Keratinocyte (primary cell): Measurements from ENCODE around the gene NR0B1. TPM values are rescaled to one million over a fixed set of nuclear protein-coding genes. Genes with fewer than 3 reads are reported as not detected.
A peak's percentile ranks its signal among the peaks of the same experiment; 100 is the strongest.

Experiments used
- DNase-seq: peaks from one replicate; pipeline ENCODE4 v3.0.0-alpha.2; 2011; ENCODE audit warnings: low read depth, missing footprints, low spot score
- FAIRE-seq: peaks from 2 replicates; lab custom pipeline; 2011; peaks lifted over from hg19 to GRCh38; lab: Jason Lieb, UNC
- H2AFZ ChIP-seq: 2 replicates; pipeline ENCODE4 v1.6.0; 2012; ENCODE audit warnings: low read length, control low read depth, inconsistent platforms; ENCODE audit not compliant: control insufficient read depth
- H3K27ac ChIP-seq: 2 replicates; pipeline ENCODE4 v1.5.1; 2011; ENCODE audit warnings: low read length; ENCODE audit not compliant: control insufficient read depth, insufficient read depth
- H3K27me3 ChIP-seq: 3 replicates; pipeline ENCODE4 v1.6.0; 2011; ENCODE audit warnings: low read length; ENCODE audit not compliant: control insufficient read depth, insufficient read depth; ENCODE audit errors: extremely low read depth
- H3K36me3 ChIP-seq, 2 experiments: 2 replicates in 1 of 2; 3 replicates in 1 of 2; pipeline ENCODE4 v1.5.1; 2011; ENCODE audit warnings: low read length in 2 of 2, mild to moderate bottlenecking in 1 of 2; ENCODE audit not compliant: control insufficient read depth in 2 of 2, insufficient read depth in 2 of 2; ENCODE audit errors: extremely low read depth in 1 of 2
- H3K4me1 ChIP-seq: 3 replicates; pipeline ENCODE4 v1.5.1; 2011; ENCODE audit warnings: low read length; ENCODE audit not compliant: control insufficient read depth, insufficient read depth; ENCODE audit errors: extremely low read depth
- H3K4me2 ChIP-seq: 3 replicates; pipeline ENCODE4 v1.6.0; 2011; ENCODE audit warnings: low read depth, low read length; ENCODE audit not compliant: control insufficient read depth, insufficient read depth; ENCODE audit errors: extremely low read depth
- H3K4me3 ChIP-seq, 3 experiments: fragments of 200-600 bp in 1 of 3; sonication (generic) in 1 of 3; 2 replicates in 2 of 3; 3 replicates in 1 of 3; pipeline ENCODE4 v1.5.1; 2011 to 2016; ENCODE audit warnings: low read length in 3 of 3, mild to moderate bottlenecking in 3 of 3, control low read depth in 2 of 3, inconsistent platforms in 1 of 3, low read depth in 1 of 3, mixed read lengths in 1 of 3, mixed run types in 1 of 3, moderate library complexity in 1 of 3; ENCODE audit not compliant: control insufficient read depth in 2 of 3, insufficient read depth in 2 of 3; ENCODE audit errors: extremely low read depth in 1 of 3
- H3K79me2 ChIP-seq: 2 replicates; pipeline ENCODE4 v1.6.0; 2012; ENCODE audit warnings: low read length; ENCODE audit not compliant: control insufficient read depth, insufficient read depth
- H3K9ac ChIP-seq: 3 replicates; pipeline ENCODE4 v1.6.0; 2011; ENCODE audit warnings: low read length; ENCODE audit not compliant: control insufficient read depth, insufficient read depth; ENCODE audit errors: extremely low read depth
- H3K9me1 ChIP-seq: 3 replicates; pipeline ENCODE4 v1.6.0; 2011; ENCODE audit warnings: low read length; ENCODE audit not compliant: control insufficient read depth, insufficient read depth; ENCODE audit errors: extremely low read depth
- H3K9me3 ChIP-seq: 2 replicates; pipeline ENCODE4 v1.5.1; 2012; ENCODE audit warnings: low read depth, low read length; ENCODE audit not compliant: control insufficient read depth
- H4K20me1 ChIP-seq: 3 replicates; pipeline ENCODE4 v1.6.0; 2011; ENCODE audit warnings: low read length; ENCODE audit not compliant: control insufficient read depth, insufficient read depth; ENCODE audit errors: extremely low read depth
- CTCF ChIP-seq, 3 experiments: IDR thresholded peaks in 1 of 3; conservative IDR thresholded peaks in 1 of 3; optimal IDR thresholded peaks in 1 of 3; 2 replicates in 2 of 3; 3 replicates in 1 of 3; pipeline versions ENCODE3 to v1.5.1; 2011; ENCODE audit warnings: low read length in 3 of 3, mild to moderate bottlenecking in 3 of 3, moderate library complexity in 2 of 3, control low read depth in 1 of 3, inconsistent platforms in 1 of 3; ENCODE audit not compliant: insufficient read depth in 2 of 3; ENCODE audit errors: extremely low read depth in 1 of 3
- EZH2 ChIP-seq: IDR thresholded peaks from one replicate; pipeline ENCODE4 v1.6.1; 2012; ENCODE audit warnings: inconsistent platforms, mild to moderate bottlenecking, low read length, moderate library complexity
- dilution Hi-C: fragments of 300-500 bp; cut with MboI; formaldehyde crosslinking; loops from one replicate; pipeline ENCODE4 v1.7.0; 2020; ENCODE audit warnings: low sequenced_read_pairs; ENCODE audit not compliant: extremely low pct_ligation_motif_present
- polyA minus RNA-seq, 3 experiments: library from RNA; depleted of rRNA, polyadenylated mRNA; stranded (reverse); fragments of >200 nt; gene quantifications; 1 replicate in 1 of 3; 2 replicates in 1 of 3; 3 replicates in 1 of 3; pipeline ENCODE4 v1.2.3, GENCODE V29; 2011
- polyA plus RNA-seq, 5 experiments: library from polyadenylated mRNA; depleted of rRNA in 3 of 5; stranded (reverse) in 3 of 5; stranded (forward) in 1 of 5; unstranded in 1 of 5; fragments of >200 nt; gene quantifications; 1 replicate in 1 of 5; 2 replicates in 3 of 5; 3 replicates in 1 of 5; pipeline versions ENCODE4 v1.2.1 to v1.2.3, GENCODE V29; 2011 to 2012; ENCODE audit warnings: missing spikeins in 2 of 5, low read depth in 1 of 5, low replicate concordance in 1 of 5

NR0B1 gene
- polyA plus RNA-seq (not detected in 3 replicates), polyA minus RNA-seq (not detected in 3 replicates)
- not detected for polyA plus RNA-seq (2011; ENCODE audit: low read depth)
- not detected in 2 replicates for polyA plus RNA-seq (2011; cell fraction: cytosol; rRNA removed)
- not detected in 2 replicates for polyA plus RNA-seq (2011; cell fraction: nucleus; rRNA removed)
- polyA plus RNA-seq (2012; ENCODE audit: low replicate concordance), result not detected in 2 replicates
- polyA minus RNA-seq (2011; cell fraction: cytosol; rRNA and poly(A)+ RNA removed), result not detected
- not detected in 2 replicates for polyA minus RNA-seq (2011; cell fraction: nucleus; rRNA and poly(A)+ RNA removed)

GRCh38 chrX:30309139-30309571 is at the start of gene NR0B1:
NR0B1 (minus strand) TSS chrX:30309390; CDS start chrX:30309363, 27 bp downstream.
- Histone ChIP-seq H4K20me1 (no peaks in the 10 kb centered on the region), H3K9me1 (no peaks in the 10 kb centered on the region), H3K4me2 (no peak within 1 kb of the TSS), H3K36me3 (no peaks in the 10 kb centered on the region), H2AFZ (no peak within 1 kb of the TSS), H3K4me1 (no peaks in the 10 kb centered on the region), H3K79me2 (no peaks in the 10 kb centered on the region), H3K27ac (no peak within 1 kb of the TSS), H3K4me3 (no peak within 1 kb of the TSS), H3K27me3 (peaks cover 19% of the 10 kb centered on the region), H3K9me3 (no peaks in the 10 kb centered on the region), H3K9ac (no peak within 1 kb of the TSS)
- no peak for TF ChIP-seq CTCF (optimal IDR thresholded peaks at IDR 0.05 in 1 of 3, IDR thresholded peaks at IDR 0.05 in 1 of 3, conservative IDR thresholded peaks at IDR 0.05 in 1 of 3; ENCODE audit: extremely low read depth in 1 of 3, insufficient read depth in 2 of 3, low read length in 3 of 3)
- peak; percentile 37 for TF ChIP-seq EZH2
- dilution Hi-C loops, result no loop called here
- FAIRE-seq (no peak), DNase-seq (no peak)

DNA sequence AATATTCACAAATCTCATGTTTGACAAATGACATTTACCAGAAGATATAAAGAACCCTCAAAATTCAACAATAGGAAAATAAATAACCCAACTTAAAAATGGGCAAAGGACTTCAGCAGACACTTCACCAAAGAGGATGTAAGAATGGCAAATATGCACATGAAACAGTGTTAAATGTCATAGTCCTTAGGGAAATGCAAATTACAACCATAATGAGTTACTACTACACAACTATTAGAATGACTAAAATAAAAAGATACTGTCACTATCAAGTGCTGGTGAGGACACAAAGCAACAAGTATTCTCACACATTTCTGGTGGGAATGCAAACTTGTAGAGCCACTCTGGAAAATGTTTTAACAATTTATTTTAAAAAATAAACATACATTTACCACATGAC is 40.8 kb upstream of the NR0B1 start:
- H3K4me3 ChIP-seq, result no peak overlapping the region
- H3K4me2 ChIP-seq, result no peak overlapping the region
- dilution Hi-C loops, result no loop called here
- no peak for DNase-seq
- no peak overlapping the region for H3K27ac ChIP-seq
- H2AFZ ChIP-seq, result no peak overlapping the region
- H3K9me1 ChIP-seq, result no peaks in the 10 kb centered on the region
- TF ChIP-seq EZH2 (no peak), CTCF (optimal IDR thresholded peaks at IDR 0.05 in 1 of 3, IDR thresholded peaks at IDR 0.05 in 1 of 3, conservative IDR thresholded peaks at IDR 0.05 in 1 of 3; ENCODE audit: extremely low read depth in 1 of 3, insufficient read depth in 2 of 3, low read length in 3 of 3) (no peak)
- H3K36me3 ChIP-seq, result no peaks in the 10 kb centered on the region
- FAIRE-seq, result no peak
- H3K9me3 ChIP-seq, result no peaks in the 10 kb centered on the region
- H3K4me1 ChIP-seq, result no peaks in the 10 kb centered on the region
- no peak overlapping the region for H3K9ac ChIP-seq
- H3K27me3 ChIP-seq, result no peaks in the 10 kb centered on the region
- H3K79me2 ChIP-seq, result no peaks in the 10 kb centered on the region
- no peaks in the 10 kb centered on the region for H4K20me1 ChIP-seq
